ENCODE results near the gene LIN37. TPM values are rescaled to one million over a fixed set of nuclear protein-coding genes. Genes with fewer than 3 reads are reported as not detected.

LIN37 gene
- total and polyA plus RNA-seq, 8 donors = 1.7 to 44.0 (median 4.5) TPM

DNA sequence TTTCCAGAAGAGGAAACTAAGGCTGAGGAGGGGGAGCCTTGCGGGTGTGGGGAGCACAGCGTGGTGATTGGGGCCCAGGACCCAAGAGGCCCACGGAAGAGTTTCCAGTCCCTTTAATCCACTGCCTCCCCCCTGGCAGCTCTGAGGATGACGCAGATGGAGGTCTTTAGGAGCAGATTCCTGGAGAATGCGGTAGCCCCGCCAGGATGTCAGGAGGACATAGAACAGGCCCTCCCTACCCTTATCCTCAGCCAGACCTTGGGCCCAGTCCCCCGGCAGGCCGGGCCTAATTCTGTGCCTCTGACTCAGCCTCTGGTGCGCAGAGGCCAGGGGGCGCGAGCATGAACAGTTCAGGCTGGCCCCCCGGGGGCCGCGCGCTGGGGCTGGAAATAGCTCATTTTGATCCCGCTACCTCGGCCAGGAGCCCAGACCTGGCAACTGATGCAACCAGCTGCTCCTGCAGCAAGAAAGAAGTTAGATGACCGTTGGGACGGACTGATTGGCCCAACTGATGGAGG, 8.9 kb downstream of the LIN37 start:
- peak; percentile 13 to 28 (median 19) for ATAC-seq
- peak overlapping the region; percentile 23 to 93 (median 80) for H3K4me3 ChIP-seq
- peaks cover 0 to 4% (median 0%) of the 10 kb centered on the region in 3 donors for H3K36me3 ChIP-seq
- no peaks in the 10 kb centered on the region for H3K27me3 ChIP-seq
- intact Hi-C loops (cut with DNase I) = no loop called here
- H3K27ac ChIP-seq = peak overlapping the region; percentile 85 to 89 (median 86)
- peaks cover 0 to 17% (median 8%) of the 10 kb centered on the region in 3 donors for H3K4me1 ChIP-seq
- no peaks in the 10 kb centered on the region for H3K9me3 ChIP-seq
- FAIRE-seq = no peak
- WGBS, 2 donors = 7 to 13% methylated on average over 18 to 19 of the region's 19 CpGs
- no peak for TF ChIP-seq CTCF (IDR thresholded peaks at IDR 0.05)
- peak in 4 of 6 donors; percentile 62 to 73 (median 73) for DNase-seq

DNA sequence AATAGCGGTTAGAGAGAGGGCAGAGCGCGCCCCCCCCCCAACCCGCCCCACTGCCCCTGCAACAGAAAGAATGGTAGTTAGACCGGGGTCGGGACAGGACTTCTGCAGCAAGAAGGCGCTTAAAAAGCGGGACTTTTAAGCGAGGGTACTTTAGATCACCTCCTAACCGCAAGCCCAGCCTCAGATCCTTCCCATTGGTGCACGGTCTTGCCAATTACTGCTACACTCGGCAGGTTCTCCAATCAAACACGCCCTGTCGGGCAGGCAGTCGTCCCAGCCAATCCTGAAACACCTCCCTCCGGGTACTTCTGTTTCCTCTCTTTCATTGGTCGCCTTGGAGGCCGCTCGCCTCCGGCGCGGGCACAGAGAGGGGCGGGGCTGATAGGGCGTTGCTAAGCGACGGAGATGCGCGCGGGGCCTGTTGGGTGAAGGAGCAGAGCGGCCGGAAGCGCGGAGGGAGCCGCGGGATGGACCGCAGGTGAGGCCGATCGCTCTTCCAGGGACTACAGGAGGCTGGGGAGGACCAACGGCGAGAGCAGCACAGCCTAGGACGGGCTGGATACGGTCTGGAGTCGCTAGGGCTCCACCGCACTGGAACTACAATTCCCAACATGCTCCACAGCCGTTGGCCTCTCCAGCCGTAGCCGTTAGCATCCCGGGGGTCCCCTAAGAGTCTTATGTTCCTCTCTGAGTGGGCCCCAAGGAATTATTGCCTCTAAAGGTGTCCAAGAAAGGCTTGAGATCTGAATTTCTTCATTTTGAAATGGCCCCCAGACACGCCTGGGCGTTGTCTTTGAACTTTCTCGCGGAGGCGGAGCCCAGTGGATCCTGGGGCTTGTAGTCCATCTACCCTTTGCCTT, 9.6 kb downstream of the LIN37 start, which contains the start of gene PROSER3:
PROSER3 (plus strand) TSS at position 428 of the 860 bp plus-strand sequence; CDS start at position 468, 40 bp downstream.
- no peaks in the 10 kb centered on the region for H3K9me3 ChIP-seq
- H3K36me3 ChIP-seq = peaks cover 0 to 3% (median 0%) of the 10 kb centered on the region in 3 donors
- peak within 1 kb of the TSS; percentile 85 to 89 (median 86) for H3K27ac ChIP-seq
- WGBS, 2 donors = 0% methylated on average over 53 of the region's 53 CpGs
- ATAC-seq (peak; percentile 94 to 96 (median 96)), FAIRE-seq (peak; percentile 96), DNase-seq (peak; percentile 96 to 99 (median 99))
- intact Hi-C loops (cut with DNase I) = no loop called here
- peak within 1 kb of the TSS; percentile 68 to 93 (median 80) for H3K4me3 ChIP-seq
- H3K4me1 ChIP-seq = peaks cover 0 to 17% (median 8%) of the 10 kb centered on the region in 3 donors
- no peak for TF ChIP-seq CTCF (IDR thresholded peaks at IDR 0.05)
- no peaks in the 10 kb centered on the region for H3K27me3 ChIP-seq

DNA sequence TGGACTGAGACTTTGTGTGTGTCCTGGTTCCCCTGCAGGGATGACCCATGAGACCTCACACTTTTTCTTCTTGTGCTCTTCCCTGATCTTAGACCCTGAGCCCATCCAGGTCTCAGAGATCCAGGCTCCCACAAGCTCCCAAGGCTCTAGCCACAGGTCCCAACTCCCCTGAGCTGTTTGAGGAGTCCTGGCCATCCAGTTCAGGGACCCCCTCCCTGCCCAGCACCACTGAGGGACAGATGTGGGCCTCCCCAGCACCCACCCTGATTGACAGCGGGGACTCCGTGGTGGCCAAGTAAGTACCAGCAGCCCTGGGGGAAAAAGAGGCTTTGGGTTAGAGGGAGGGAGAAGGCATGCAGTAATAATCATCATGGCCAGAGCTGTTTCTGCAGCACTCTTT, 11.3 kb downstream of the LIN37 start:
- Histone ChIP-seq H3K4me3 (no peak overlapping the region), H3K27me3 (no peaks in the 10 kb centered on the region), H3K4me1 (peaks cover 0 to 17% (median 8%) of the 10 kb centered on the region in 3 donors), H3K36me3 (no peaks in the 10 kb centered on the region), H3K27ac (no peak overlapping the region), H3K9me3 (no peaks in the 10 kb centered on the region)
- 91 to 93% methylated on average over 2 of the region's 2 CpGs for WGBS, 2 donors
- no peak for DNase-seq
- ATAC-seq = no peak
- intact Hi-C loops (cut with DNase I) = no loop called here
- no peak for FAIRE-seq
- TF ChIP-seq CTCF (IDR thresholded peaks at IDR 0.05) = no peak

- ATAC-seq = no peak
- no peak for FAIRE-seq
- no peak for TF ChIP-seq CTCF (IDR thresholded peaks at IDR 0.05)
- Histone ChIP-seq H3K36me3 (no peaks in the 10 kb centered on the region), H3K9me3 (no peaks in the 10 kb centered on the region), H3K27me3 (no peaks in the 10 kb centered on the region), H3K27ac (no peak overlapping the region), H3K4me3 (no peak overlapping the region), H3K4me1 (peaks cover 0 to 17% (median 8%) of the 10 kb centered on the region in 3 donors)
- DNase-seq = peak in 1 of 6 donors; percentile 43
- intact Hi-C loops (cut with DNase I) = no loop called here
- WGBS, 2 donors = 88 to 96% methylated on average over 4 of the region's 4 CpGs
Observed at GRCh38 chr19:35760711-35761349, 12.5 kb downstream of the LIN37 start.
